HG02678 (cell line): ENCODE data around the gene LRWD1.
"Not testable (repeated sequence)": the region's sequence is repeated elsewhere in the genome, so short reads cannot be mapped to it uniquely, and the experiment has no call there.

Source experiments
- ATAC-seq: cut with Tn5 transposase; IDR thresholded peaks from one replicate; pipeline ENCODE4 v1.9.1; 2021; ENCODE audit warnings: mild to moderate bottlenecking, moderate library complexity; ENCODE audit not compliant: unreplicated experiment

The LRWD1 gene

GRCh38 chr7:102493220-102493935 is 28.6 kb downstream of the LRWD1 start:
- peak; percentile 32 for ATAC-seq

GRCh38 chr7:102494026-102494425 is 29.2 kb downstream of the LRWD1 start:
- ATAC-seq = not testable (repeated sequence)

- peak; percentile 77 for ATAC-seq
Observed at GRCh38 chr7:102494473-102495149, 29.8 kb downstream of the LRWD1 start.

GRCh38 chr7:102496861-102497260 is 32.1 kb downstream of the LRWD1 start:
- not testable (repeated sequence) for ATAC-seq

GRCh38 chr7:102497308-102497707 is 32.5 kb downstream of the LRWD1 start:
- ATAC-seq = not testable (repeated sequence)

- not testable (repeated sequence) for ATAC-seq
Observed at GRCh38 chr7:102498321-102498720, 33.5 kb downstream of the LRWD1 start.

- not testable (repeated sequence) for ATAC-seq
Observed at GRCh38 chr7:102503141-102503540, 38.4 kb downstream of the LRWD1 start.

GRCh38 chr7:102505298-102506185 is 40.8 kb downstream of the LRWD1 start:
- ATAC-seq = not testable (repeated sequence)

GRCh38 chr7:102507410-102508088 is 42.8 kb downstream of the LRWD1 start:
- ATAC-seq = not testable (repeated sequence)

- ATAC-seq = not testable (repeated sequence)
Observed at GRCh38 chr7:102510575-102510974, 45.8 kb downstream of the LRWD1 start.

- peak; percentile 36 for ATAC-seq
Observed at GRCh38 chr7:102511860-102512522, 47.2 kb downstream of the LRWD1 start.

- not testable (repeated sequence) for ATAC-seq
Observed at GRCh38 chr7:102512642-102513221, 47.9 kb downstream of the LRWD1 start.

GRCh38 chr7:102514881-102515721 is 50.3 kb downstream of the LRWD1 start:
- peak; percentile 76 for ATAC-seq

GRCh38 chr7:102515889-102516288 is 51.1 kb downstream of the LRWD1 start:
- not testable (repeated sequence) for ATAC-seq

- not testable (repeated sequence) for ATAC-seq
Observed at GRCh38 chr7:102516951-102517350, 52.2 kb downstream of the LRWD1 start.

- peak; percentile 72 for ATAC-seq
Observed at GRCh38 chr7:102517550-102518147, 52.9 kb downstream of the LRWD1 start, which contains the start of gene RASA4B. TSS of gene RASA4B (minus strand) at chr7:102517777. CDS start at chr7:102517710, 67 bp downstream.

- not testable (repeated sequence) for ATAC-seq
Observed at GRCh38 chr7:102520797-102521196, 56.0 kb downstream of the LRWD1 start.
